RWPE2 (cell line): Measurements from ENCODE around the gene PGM3.

Source experiments
- ATAC-seq: fragments of 200-7000 bp; cut with Tn5 transposase; 3 replicates; pipeline ENCODE4 v1.9.1; 2021; ENCODE audit warnings: low read depth
- DNase-seq: peaks from one replicate; pipeline ENCODE4 v3.0.0-alpha.2; 2020; ENCODE audit warnings: low spot score
- H3K27ac ChIP-seq: fragments of 450-650 bp; 2 replicates; pipeline ENCODE4 v1.5.1; 2017; ENCODE audit warnings: mild to moderate bottlenecking; ENCODE audit not compliant: poor library complexity, severe bottlenecking
- H3K27me3 ChIP-seq: fragments of 250-450 bp; sonication (Bioruptor Pico); 2 replicates; pipeline ENCODE4 v1.5.1; 2021; ENCODE audit warnings: mild to moderate bottlenecking, moderate library complexity; ENCODE audit not compliant: insufficient read depth, poor library complexity, severe bottlenecking
- H3K36me3 ChIP-seq: fragments of 250-450 bp; sonication (Bioruptor Pico); 2 replicates; pipeline ENCODE4 v1.5.1; 2020; ENCODE audit warnings: low read depth, mild to moderate bottlenecking, moderate library complexity
- H3K4me1 ChIP-seq: fragments of 250-450 bp; sonication (Bioruptor Pico); 2 replicates; pipeline ENCODE4 v1.5.1; 2021; ENCODE audit warnings: mild to moderate bottlenecking, moderate library complexity; ENCODE audit not compliant: insufficient read depth, poor library complexity, severe bottlenecking
- H3K4me3 ChIP-seq: fragments of 250-450 bp; sonication (Bioruptor Pico); 2 replicates; pipeline ENCODE4 v1.5.1; 2021; ENCODE audit warnings: mild to moderate bottlenecking, moderate library complexity; ENCODE audit not compliant: severe bottlenecking
- H3K9me3 ChIP-seq: fragments of 250-450 bp; sonication (Bioruptor Pico); 2 replicates; pipeline ENCODE4 v1.5.1; 2021; ENCODE audit warnings: mild to moderate bottlenecking, moderate library complexity; ENCODE audit not compliant: severe bottlenecking
- CTCF ChIP-seq: fragments of 450-650 bp; IDR thresholded peaks from one replicate; pipeline ENCODE4 v1.5.1; 2017; ENCODE audit warnings: mild to moderate bottlenecking, moderate library complexity; ENCODE audit not compliant: poor library complexity, severe bottlenecking

Gene PGM3

GRCh38 chr6:83185096-83185495 is 8.0 kb downstream of the PGM3 start:
- no peak overlapping the region for H3K27ac ChIP-seq
- no peak for TF ChIP-seq CTCF
- H3K4me1 ChIP-seq: peaks cover 10% of the 10 kb centered on the region
- ATAC-seq (no peak), DNase-seq (no peak)
- H3K9me3 ChIP-seq: no peaks in the 10 kb centered on the region
- peaks cover 97% of the 10 kb centered on the region for H3K36me3 ChIP-seq
- no peak overlapping the region for H3K4me3 ChIP-seq
- no peaks in the 10 kb centered on the region for H3K27me3 ChIP-seq

GRCh38 chr6:83183082-83183828 is 9.8 kb downstream of the PGM3 start:
- peaks cover 97% of the 10 kb centered on the region for H3K36me3 ChIP-seq
- no peaks in the 10 kb centered on the region for H3K27me3 ChIP-seq
- ATAC-seq: peak; percentile 95
- DNase-seq: no peak
- no peak overlapping the region for H3K4me3 ChIP-seq
- TF ChIP-seq CTCF: no peak
- H3K9me3 ChIP-seq: no peaks in the 10 kb centered on the region
- peaks cover 10% of the 10 kb centered on the region for H3K4me1 ChIP-seq
- peak overlapping the region; percentile 47 for H3K27ac ChIP-seq

GRCh38 chr6:83182114-83182513 is 11.0 kb downstream of the PGM3 start:
- ATAC-seq: no peak
- no peaks in the 10 kb centered on the region for H3K27me3 ChIP-seq
- peaks cover 94% of the 10 kb centered on the region for H3K36me3 ChIP-seq

GRCh38 chr6:83180426-83180950 is 12.6 kb downstream of the PGM3 start:
- Histone ChIP-seq H3K4me3 (no peak overlapping the region), H3K36me3 (peaks cover 94% of the 10 kb centered on the region), H3K9me3 (no peaks in the 10 kb centered on the region), H3K4me1 (peaks cover 10% of the 10 kb centered on the region), H3K27me3 (no peaks in the 10 kb centered on the region), H3K27ac (no peak overlapping the region)
- no peak for ATAC-seq
- no peak for DNase-seq
- no peak for TF ChIP-seq CTCF

More at GRCh38 chr6:83182114-83182513, 11.0 kb downstream of the PGM3 start:
- H3K27ac ChIP-seq: no peak overlapping the region
- peaks cover 10% of the 10 kb centered on the region for H3K4me1 ChIP-seq
- DNase-seq: no peak
- no peak overlapping the region for H3K4me3 ChIP-seq
- H3K9me3 ChIP-seq: no peaks in the 10 kb centered on the region
- TF ChIP-seq CTCF: no peak

GRCh38 chr6:83176246-83176645 is 16.8 kb downstream of the PGM3 start:
- TF ChIP-seq CTCF: no peak
- peaks cover 97% of the 10 kb centered on the region for H3K36me3 ChIP-seq
- H3K4me3 ChIP-seq: no peak overlapping the region
- H3K4me1 ChIP-seq: no peaks in the 10 kb centered on the region
- H3K27me3 ChIP-seq: no peaks in the 10 kb centered on the region
- H3K27ac ChIP-seq: no peak overlapping the region
- no peak for ATAC-seq
- H3K9me3 ChIP-seq: no peaks in the 10 kb centered on the region
- DNase-seq: no peak
